ENCODE measurements around the gene BICDL1. TPM values are rescaled to one million over a fixed set of nuclear protein-coding genes. Genes with fewer than 3 reads are reported as not detected.

BICDL1 gene
- total RNA-seq, 1 experiment from 2014 or later, result 14.4 TPM

GRCh38 chr12:119949594-119949993 is 39.4 kb upstream of the BICDL1 start:
- TF ChIP-seq CTCF (conservative IDR thresholded peaks at IDR 0.05), result no peak
- no peak for TF ChIP-seq EZH2 (IDR thresholded peaks at IDR 0.05; ENCODE audit: low read depth)
- Histone ChIP-seq H2AFZ (no peak overlapping the region), H3K27me3 (ENCODE audit: insufficient read depth, low read depth) (no peaks in the 10 kb centered on the region), H3K36me3 (ENCODE audit: low read depth) (no peaks in the 10 kb centered on the region), H3K79me2 (ENCODE audit: low read depth) (no peaks in the 10 kb centered on the region), H3K4me1 (replicated peaks; ENCODE audit: insufficient read depth) (no peaks in the 10 kb centered on the region), H4K20me1 (ENCODE audit: insufficient read depth) (no peaks in the 10 kb centered on the region), H3K9me2 (ENCODE audit: insufficient read depth) (no peaks in the 10 kb centered on the region), H3K4me2 (no peak overlapping the region), H3K4me3 (no peak overlapping the region), H3F3A (ENCODE audit: insufficient read depth, low read depth) (no peaks in the 10 kb centered on the region), H3K9me3 (ENCODE audit: insufficient read depth, low read depth) (no peaks in the 10 kb centered on the region), H3K27ac (no peak overlapping the region)
- CTCF ChIA-PET, result interaction anchor here (0.7 kb wide), 1 partner anchor 574 kb away, joined by 5 read pairs; no protein-coding TSS in a partner anchor
- DNase-seq, result no peak
- intact Hi-C loops (cut with micrococcal nuclease; ENCODE audit: unreplicated experiment), result no loop called here
- POLR2A ChIA-PET (ENCODE audit: unreplicated experiment), result interaction anchor here (0.5 to 0.7 kb wide), 2 partner anchors 9 to 11 kb away, joined by 3 to 4 read pairs; no protein-coding TSS in a partner anchor
- no TSS peak for BruUV-seq (replicated peaks)

GRCh38 chr12:119956047-119956446 is 33.0 kb upstream of the BICDL1 start:
- no peaks in the 10 kb centered on the region for H4K20me1 ChIP-seq (ENCODE audit: insufficient read depth)

GRCh38 chr12:119957135-119957534 is 31.9 kb upstream of the BICDL1 start:
- DNase-seq, result no peak
- POLR2A ChIA-PET (ENCODE audit: unreplicated experiment), result no interaction called here

More at GRCh38 chr12:119956047-119956446, 33.0 kb upstream of the BICDL1 start:
- CTCF ChIA-PET, result no interaction called here
- BruUV-seq (replicated peaks), result no TSS peak
- H3K4me2 ChIP-seq, result no peak overlapping the region
- H3K36me3 ChIP-seq (ENCODE audit: low read depth), result no peaks in the 10 kb centered on the region
- H3K27ac ChIP-seq, result no peak overlapping the region
- H3K27me3 ChIP-seq (ENCODE audit: insufficient read depth, low read depth), result no peaks in the 10 kb centered on the region
- POLR2A ChIA-PET (ENCODE audit: unreplicated experiment), result no interaction called here
- H3K9me3 ChIP-seq (ENCODE audit: insufficient read depth, low read depth), result peaks cover 8% of the 10 kb centered on the region; the same call in 1 of the 2 replicates
- no peak overlapping the region for H2AFZ ChIP-seq
- no peaks in the 10 kb centered on the region for H3K9me2 ChIP-seq (ENCODE audit: insufficient read depth)
- H3K4me3 ChIP-seq, result no peak overlapping the region
- H3F3A ChIP-seq (ENCODE audit: insufficient read depth, low read depth), result no peaks in the 10 kb centered on the region
- TF ChIP-seq CTCF (conservative IDR thresholded peaks at IDR 0.05) (no peak), EZH2 (IDR thresholded peaks at IDR 0.05; ENCODE audit: low read depth) (no peak)
- no peaks in the 10 kb centered on the region for H3K4me1 ChIP-seq (replicated peaks; ENCODE audit: insufficient read depth)
- H3K79me2 ChIP-seq (ENCODE audit: low read depth), result no peaks in the 10 kb centered on the region
- no peak for DNase-seq
- intact Hi-C loops (cut with micrococcal nuclease; ENCODE audit: unreplicated experiment), result no loop called here

More at GRCh38 chr12:119957135-119957534, 31.9 kb upstream of the BICDL1 start:
- Histone ChIP-seq H3K9me2 (ENCODE audit: insufficient read depth) (no peaks in the 10 kb centered on the region), H4K20me1 (ENCODE audit: insufficient read depth) (no peaks in the 10 kb centered on the region), H3K36me3 (ENCODE audit: low read depth) (no peaks in the 10 kb centered on the region), H3K4me2 (no peak overlapping the region), H2AFZ (no peak overlapping the region), H3K4me3 (no peak overlapping the region), H3K79me2 (ENCODE audit: low read depth) (no peaks in the 10 kb centered on the region), H3K9me3 (ENCODE audit: insufficient read depth, low read depth) (peaks cover 8% of the 10 kb centered on the region; the same call in 1 of the 2 replicates), H3K4me1 (replicated peaks; ENCODE audit: insufficient read depth) (no peaks in the 10 kb centered on the region), H3F3A (ENCODE audit: insufficient read depth, low read depth) (no peaks in the 10 kb centered on the region), H3K27ac (no peak overlapping the region), H3K27me3 (ENCODE audit: insufficient read depth, low read depth) (no peaks in the 10 kb centered on the region)
- TF ChIP-seq CTCF (conservative IDR thresholded peaks at IDR 0.05) (no peak), EZH2 (IDR thresholded peaks at IDR 0.05; ENCODE audit: low read depth) (no peak)
- CTCF ChIA-PET, result interaction anchor here (0.5 kb wide), 1 partner anchor 33 kb away, joined by 3 read pairs; no protein-coding TSS in a partner anchor
- no TSS peak for BruUV-seq (replicated peaks)
- intact Hi-C loops (cut with micrococcal nuclease; ENCODE audit: unreplicated experiment), result no loop called here

All from PC-9 (cell line).